Stomach smooth muscle (tissue), 2 donors: ENCODE measurements around the gene TBC1D1.

Experiments used
- H3K27ac ChIP-seq: one replicate; pipeline ENCODE4 v1.7.0; 2013; ENCODE audit warnings: mild to moderate bottlenecking, low read length, inconsistent platforms
- H3K27me3 ChIP-seq, 2 donors: one replicate each; pipeline ENCODE4 v1.7.0; 2013; ENCODE audit warnings: low read length in 2 of 2; ENCODE audit not compliant: insufficient read depth in 2 of 2, control insufficient read depth in 1 of 2
- H3K36me3 ChIP-seq, 2 donors: one replicate each; pipeline ENCODE4 v1.7.0; 2013; ENCODE audit warnings: low read length in 2 of 2; ENCODE audit not compliant: control insufficient read depth in 2 of 2, insufficient read depth in 2 of 2
- H3K4me1 ChIP-seq: one replicate; pipeline ENCODE4 v1.7.0; 2013; ENCODE audit warnings: low read length; ENCODE audit not compliant: control insufficient read depth, insufficient read depth
- H3K4me3 ChIP-seq, 2 donors: one replicate each; pipeline ENCODE4 v1.7.0; 2013; ENCODE audit warnings: low read length in 2 of 2
- H3K9ac ChIP-seq, 2 donors: one replicate each; pipeline ENCODE4 v1.7.0; 2013; ENCODE audit warnings: low read length in 2 of 2, mild to moderate bottlenecking in 1 of 2
- H3K9me3 ChIP-seq, 2 donors: one replicate each; pipeline ENCODE4 v1.7.0; 2013; ENCODE audit warnings: low read length in 2 of 2; ENCODE audit not compliant: control insufficient read depth in 2 of 2
- donor health status: healthy.
- donor health status: Pancreatic carcinoma.

Gene TBC1D1

DNA sequence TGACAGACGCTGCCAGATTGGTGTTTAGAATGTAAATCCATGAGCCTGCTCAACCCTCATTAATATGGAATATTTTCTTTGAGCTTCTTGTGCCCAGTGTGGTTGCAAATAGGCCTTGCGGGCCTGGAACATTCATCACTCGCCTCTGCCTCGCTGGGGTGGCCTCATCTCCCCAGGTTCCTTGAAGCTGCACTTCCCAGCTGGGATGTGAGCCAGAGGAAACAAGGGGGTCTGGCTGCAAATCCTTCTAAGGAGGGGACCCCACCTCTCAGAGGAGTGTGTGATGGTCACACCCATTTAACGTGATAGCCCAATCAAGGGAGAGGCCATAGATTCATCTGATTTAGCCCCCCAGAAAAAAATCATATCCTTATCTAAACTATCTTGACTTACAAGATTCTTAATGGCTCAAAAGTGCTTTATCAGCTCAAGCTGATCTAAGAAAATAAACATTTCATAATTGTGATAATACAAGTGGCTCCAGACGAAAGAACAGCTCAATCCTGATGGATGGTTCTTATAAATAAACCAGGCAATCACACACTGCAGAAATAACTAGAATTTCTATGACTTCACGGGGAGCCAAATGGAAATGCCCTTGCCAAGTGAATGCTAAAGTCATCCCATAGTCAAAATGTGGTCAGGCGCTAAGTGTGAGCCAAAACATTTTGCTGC is 259.2 kb downstream of the TBC1D1 start:
- Histone ChIP-seq H3K9ac (no peak overlapping the region), H3K27me3 (no peaks in the 10 kb centered on the region), H3K27ac (peak overlapping the region; percentile 70), H3K4me1 (peaks cover 25% of the 10 kb centered on the region), H3K9me3 (no peaks in the 10 kb centered on the region), H3K4me3 (no peak overlapping the region), H3K36me3 (no peaks in the 10 kb centered on the region)

GRCh38 chr4:38150766-38151165 is 259.9 kb downstream of the TBC1D1 start:
- Histone ChIP-seq H3K27ac (peak overlapping the region; percentile 37), H3K4me3 (no peak overlapping the region)

DNA sequence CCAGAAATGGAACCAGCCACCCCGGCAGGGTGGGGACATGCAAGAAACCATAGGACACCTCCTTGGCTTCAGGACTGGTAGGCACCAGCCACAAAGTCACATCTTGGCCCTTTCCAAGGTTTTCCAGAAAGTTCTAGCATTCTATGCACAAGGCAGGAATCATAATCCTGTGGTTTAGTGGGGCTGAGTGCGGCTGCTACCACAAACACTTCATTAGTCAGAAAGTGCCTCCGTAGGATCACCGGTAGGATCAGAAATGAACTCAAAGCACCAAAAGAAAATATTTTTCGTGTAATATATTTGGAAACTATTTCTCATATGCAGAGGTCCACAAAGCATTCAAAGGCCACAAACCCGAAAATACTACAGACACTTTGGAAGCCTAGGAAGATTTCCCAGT is 261.0 kb downstream of the TBC1D1 start:
- Histone ChIP-seq H3K9ac (no peak overlapping the region), H3K9me3 (no peaks in the 10 kb centered on the region), H3K27me3 (no peaks in the 10 kb centered on the region), H3K36me3 (no peaks in the 10 kb centered on the region), H3K4me3 (no peak overlapping the region), H3K4me1 (peaks cover 20% of the 10 kb centered on the region), H3K27ac (peak overlapping the region; percentile 1)

More at GRCh38 chr4:38150766-38151165, 259.9 kb downstream of the TBC1D1 start:
- Histone ChIP-seq H3K9me3 (no peaks in the 10 kb centered on the region), H3K36me3 (no peaks in the 10 kb centered on the region), H3K4me1 (peaks cover 20% of the 10 kb centered on the region), H3K9ac (no peak overlapping the region), H3K27me3 (no peaks in the 10 kb centered on the region)

DNA sequence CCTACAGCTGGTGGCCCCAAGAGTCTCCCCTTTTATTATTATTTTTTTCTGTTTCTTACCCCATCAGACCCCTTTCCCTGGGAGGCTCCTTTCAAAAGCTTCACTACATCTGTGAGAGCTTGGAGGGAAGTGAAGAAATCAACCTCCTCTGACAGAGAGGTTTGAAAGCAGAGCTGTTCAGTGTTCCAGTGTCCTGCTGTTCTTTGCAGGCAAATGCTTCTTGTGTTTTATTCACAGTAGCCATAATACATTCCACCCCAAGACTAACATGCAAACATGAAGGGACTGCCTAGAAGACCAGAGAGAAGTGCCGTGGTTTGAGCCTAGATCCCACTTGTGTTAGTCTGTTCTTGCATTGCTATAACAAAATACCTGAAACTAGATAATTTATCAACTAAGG is 261.4 kb downstream of the TBC1D1 start:
- H3K9ac ChIP-seq = no peak overlapping the region
- H3K4me3 ChIP-seq = no peak overlapping the region
- peak overlapping the region; percentile 1 for H3K27ac ChIP-seq
- H3K4me1 ChIP-seq = peaks cover 20% of the 10 kb centered on the region
- H3K36me3 ChIP-seq = no peaks in the 10 kb centered on the region
- no peaks in the 10 kb centered on the region for H3K27me3 ChIP-seq
- no peaks in the 10 kb centered on the region for H3K9me3 ChIP-seq

DNA sequence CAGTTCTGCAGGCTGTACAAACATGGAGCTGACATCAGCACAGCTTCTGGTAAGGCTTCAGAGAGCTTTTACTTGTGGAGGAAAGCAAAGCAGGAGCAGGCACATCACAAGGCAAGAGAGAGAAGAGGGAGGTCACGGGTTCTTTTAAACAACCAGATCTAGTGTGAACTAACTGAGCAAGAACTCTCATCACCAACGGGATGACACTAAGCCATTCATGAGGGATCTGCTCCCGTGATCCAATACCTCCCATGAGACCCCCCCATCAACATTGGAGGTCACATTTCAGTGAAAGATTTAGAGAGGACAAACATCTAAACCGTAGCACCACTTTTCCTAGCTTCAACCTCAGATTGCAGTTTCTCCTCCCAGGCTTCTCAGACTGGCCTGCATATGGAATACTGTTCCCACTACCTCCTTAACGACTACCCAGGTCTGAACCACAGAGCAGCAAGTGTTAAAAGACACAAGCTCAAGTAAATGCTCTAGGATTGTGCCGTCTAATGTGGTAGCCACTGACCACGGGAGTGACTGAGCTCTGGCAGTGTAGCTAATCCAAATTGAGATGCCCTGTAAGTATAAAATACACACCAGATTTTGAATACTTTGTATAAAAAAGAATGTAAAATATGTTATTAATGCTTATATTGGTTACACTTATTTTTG is 262.0 kb downstream of the TBC1D1 start:
- Histone ChIP-seq H3K9ac (no peak overlapping the region), H3K27ac (peak overlapping the region; percentile 1), H3K36me3 (no peaks in the 10 kb centered on the region), H3K4me1 (peaks cover 20% of the 10 kb centered on the region), H3K27me3 (no peaks in the 10 kb centered on the region), H3K4me3 (no peak overlapping the region), H3K9me3 (no peaks in the 10 kb centered on the region)

DNA sequence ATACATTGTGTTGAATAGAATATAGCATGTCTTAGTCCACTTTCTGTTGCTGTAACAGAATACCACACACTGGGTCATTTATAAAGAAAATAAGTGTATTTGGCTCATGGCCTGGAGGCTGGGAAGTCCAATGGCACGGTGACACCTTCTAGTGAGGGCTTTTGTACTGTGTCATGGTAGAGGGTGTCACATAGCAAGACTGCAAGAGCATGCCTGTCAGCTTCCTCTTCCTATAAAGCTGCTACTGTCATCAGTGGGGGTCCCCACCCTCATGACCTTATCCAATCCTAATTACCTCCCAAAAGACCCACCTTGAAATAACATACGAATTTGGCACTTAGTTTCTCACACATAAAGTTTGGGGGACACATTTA is 262.5 kb downstream of the TBC1D1 start:
- Histone ChIP-seq H3K9ac (no peak overlapping the region), H3K4me1 (peaks cover 20% of the 10 kb centered on the region), H3K27ac (no peak overlapping the region), H3K9me3 (no peaks in the 10 kb centered on the region), H3K36me3 (no peaks in the 10 kb centered on the region), H3K27me3 (no peaks in the 10 kb centered on the region), H3K4me3 (no peak overlapping the region)

- no peak overlapping the region for H3K4me3 ChIP-seq
- H3K27ac ChIP-seq = no peak overlapping the region
- peaks cover 20% of the 10 kb centered on the region for H3K4me1 ChIP-seq
- no peaks in the 10 kb centered on the region for H3K9me3 ChIP-seq
- no peaks in the 10 kb centered on the region for H3K36me3 ChIP-seq
- no peak overlapping the region for H3K9ac ChIP-seq
- no peaks in the 10 kb centered on the region for H3K27me3 ChIP-seq
These were observed 263.4 kb downstream of the TBC1D1 start for GRCh38 chr4:38154252-38154651.

- H3K9ac ChIP-seq = no peak overlapping the region
- peaks cover 14% of the 10 kb centered on the region for H3K4me1 ChIP-seq
- H3K36me3 ChIP-seq = no peaks in the 10 kb centered on the region
- H3K27ac ChIP-seq = no peak overlapping the region
- H3K4me3 ChIP-seq = no peak overlapping the region
- H3K9me3 ChIP-seq = no peaks in the 10 kb centered on the region
- no peaks in the 10 kb centered on the region for H3K27me3 ChIP-seq
These were observed 264.1 kb downstream of the TBC1D1 start for GRCh38 chr4:38154681-38155588.

- Histone ChIP-seq H3K4me3 (no peak overlapping the region), H3K27ac (no peak overlapping the region), H3K27me3 (no peaks in the 10 kb centered on the region), H3K9ac (no peak overlapping the region), H3K36me3 (no peaks in the 10 kb centered on the region), H3K4me1 (peaks cover 12% of the 10 kb centered on the region), H3K9me3 (no peaks in the 10 kb centered on the region)
These were observed 264.9 kb downstream of the TBC1D1 start for GRCh38 chr4:38155589-38156294.

DNA sequence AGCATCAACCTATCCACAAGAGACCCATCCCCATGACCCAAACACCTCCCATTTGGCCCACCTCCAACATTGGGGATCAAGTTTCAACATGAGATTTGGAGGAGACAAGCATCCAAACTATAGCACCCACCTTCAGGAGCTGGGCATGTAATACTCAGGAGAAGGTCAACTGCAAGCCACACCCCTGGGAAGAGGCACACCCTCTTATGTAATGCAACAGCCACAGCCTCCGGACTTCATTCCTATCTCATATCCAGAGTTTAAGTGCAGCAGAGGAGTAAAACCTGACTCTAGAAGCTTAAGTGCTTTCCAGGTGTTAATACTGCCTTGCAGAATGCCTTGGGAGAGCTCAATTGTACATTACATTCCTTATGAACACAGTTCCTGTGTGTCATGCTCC is 266.7 kb downstream of the TBC1D1 start:
- no peaks in the 10 kb centered on the region for H3K27me3 ChIP-seq
- H3K36me3 ChIP-seq = no peaks in the 10 kb centered on the region
- no peak overlapping the region for H3K9ac ChIP-seq
- H3K4me1 ChIP-seq = peaks cover 12% of the 10 kb centered on the region
- H3K27ac ChIP-seq = no peak overlapping the region
- H3K4me3 ChIP-seq = no peak overlapping the region
- no peaks in the 10 kb centered on the region for H3K9me3 ChIP-seq
